SU-DHL-6 (cell line): ENCODE data around the gene PKDCC.

ENCODE experiments used
- EZH2phosphoT487 ChIP-seq: fragments of 200-600 bp; sonication (generic), shearing (Covaris generic); conservative IDR thresholded peaks from 2 replicates; pipeline ENCODE4 v1.6.1; 2018; ENCODE audit warnings: mild to moderate bottlenecking, antibody characterized with exemption, low read length, moderate library complexity, mixed read lengths
- TF ChIP-seq, protein P1 (sequence below): fragments of 200-600 bp; sonication (generic); IDR thresholded peaks from one replicate; pipeline ENCODE4 v1.5.1; 2017; ENCODE audit warnings: antibody characterized with exemption, mild to moderate bottlenecking, low read length, moderate library complexity; ENCODE audit not compliant: insufficient read depth, poor library complexity, severe bottlenecking

GRCh38 chr2:42107249-42108042 lies 59.6 kb downstream of the PKDCC start:
- TF ChIP-seq, protein P1, sequence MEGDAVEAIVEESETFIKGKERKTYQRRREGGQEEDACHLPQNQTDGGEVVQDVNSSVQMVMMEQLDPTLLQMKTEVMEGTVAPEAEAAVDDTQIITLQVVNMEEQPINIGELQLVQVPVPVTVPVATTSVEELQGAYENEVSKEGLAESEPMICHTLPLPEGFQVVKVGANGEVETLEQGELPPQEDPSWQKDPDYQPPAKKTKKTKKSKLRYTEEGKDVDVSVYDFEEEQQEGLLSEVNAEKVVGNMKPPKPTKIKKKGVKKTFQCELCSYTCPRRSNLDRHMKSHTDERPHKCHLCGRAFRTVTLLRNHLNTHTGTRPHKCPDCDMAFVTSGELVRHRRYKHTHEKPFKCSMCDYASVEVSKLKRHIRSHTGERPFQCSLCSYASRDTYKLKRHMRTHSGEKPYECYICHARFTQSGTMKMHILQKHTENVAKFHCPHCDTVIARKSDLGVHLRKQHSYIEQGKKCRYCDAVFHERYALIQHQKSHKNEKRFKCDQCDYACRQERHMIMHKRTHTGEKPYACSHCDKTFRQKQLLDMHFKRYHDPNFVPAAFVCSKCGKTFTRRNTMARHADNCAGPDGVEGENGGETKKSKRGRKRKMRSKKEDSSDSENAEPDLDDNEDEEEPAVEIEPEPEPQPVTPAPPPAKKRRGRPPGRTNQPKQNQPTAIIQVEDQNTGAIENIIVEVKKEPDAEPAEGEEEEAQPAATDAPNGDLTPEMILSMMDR: no peak
- no peak for TF ChIP-seq EZH2phosphoT487
